HG03571 (cell line): Measurements from ENCODE around the gene ANKS1B.
"Not testable (repeated sequence)": the region's sequence is repeated elsewhere in the genome, so short reads cannot be mapped to it uniquely, and the experiment has no call there.

Experiments
- ATAC-seq: cut with Tn5 transposase; IDR thresholded peaks from one replicate; pipeline ENCODE4 v1.9.1; 2021; ENCODE audit not compliant: unreplicated experiment

The ANKS1B gene

GRCh38 chr12:99984271-99985128 lies at the start of gene ANKS1B:
TSS of gene ANKS1B (minus strand) at chr12:99984936. CDS start at chr12:99984237, 699 bp downstream.
- ATAC-seq: no peak

DNA sequence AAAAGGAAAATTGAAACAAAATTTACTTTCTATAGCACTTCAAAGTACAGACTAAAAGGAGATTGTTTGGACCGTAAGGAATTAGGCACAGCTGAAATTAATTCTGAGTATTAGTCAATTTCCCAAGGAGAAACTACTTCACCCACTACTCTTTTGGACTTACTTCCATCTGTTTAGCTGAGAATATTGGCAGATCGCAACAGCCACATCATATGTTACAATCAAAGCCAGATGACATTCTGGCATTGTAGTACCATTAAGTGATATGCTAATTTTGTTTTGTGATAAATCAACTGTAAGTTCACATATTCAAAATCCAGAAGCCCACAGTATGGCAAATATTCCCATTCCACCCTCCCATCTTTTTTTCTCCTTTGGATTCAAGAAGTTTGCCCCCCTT lies 47.1 kb upstream of the ANKS1B start:
- ATAC-seq: no peak

DNA sequence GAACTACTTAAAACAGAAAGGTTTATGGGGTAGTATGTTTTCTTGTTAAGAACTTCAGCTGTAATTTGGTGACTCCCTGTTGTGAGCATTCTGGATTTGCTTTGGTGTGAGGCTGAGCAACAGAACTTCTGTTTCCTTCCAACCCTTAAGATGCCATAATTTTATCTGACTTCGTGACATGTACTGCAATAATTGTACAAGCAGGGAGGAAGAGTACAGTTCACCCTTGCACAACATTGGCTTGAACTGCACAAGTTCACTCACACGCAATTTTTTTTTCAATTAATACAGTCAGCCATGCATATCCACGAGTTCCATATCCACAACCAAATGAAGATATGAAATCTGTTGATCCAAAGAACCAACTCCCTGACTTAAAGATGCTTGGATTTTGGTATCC lies 42.9 kb upstream of the ANKS1B start:
- ATAC-seq: no peak

DNA sequence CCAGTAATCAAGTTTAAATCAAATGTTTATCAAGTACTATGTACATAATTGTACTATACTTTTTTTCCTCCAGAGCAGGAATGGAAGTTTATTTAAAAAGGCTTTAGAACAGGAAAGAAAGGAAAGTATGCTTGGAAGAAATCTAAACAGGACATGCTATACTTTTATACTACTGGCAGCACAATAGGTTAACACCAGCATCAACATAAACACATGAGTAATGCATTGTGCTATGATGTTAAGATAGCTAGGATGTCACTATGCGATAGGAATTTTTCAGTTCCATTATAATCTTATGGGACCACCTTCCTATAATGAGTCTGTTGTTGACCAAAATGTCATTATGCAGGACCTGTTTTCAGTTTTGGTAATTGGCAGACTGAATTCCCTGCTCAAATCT lies 41.5 kb upstream of the ANKS1B start:
- ATAC-seq: no peak

- no peak for ATAC-seq
Measured at GRCh38 chr12:100024974-100025555, 40.3 kb upstream of the ANKS1B start.

DNA sequence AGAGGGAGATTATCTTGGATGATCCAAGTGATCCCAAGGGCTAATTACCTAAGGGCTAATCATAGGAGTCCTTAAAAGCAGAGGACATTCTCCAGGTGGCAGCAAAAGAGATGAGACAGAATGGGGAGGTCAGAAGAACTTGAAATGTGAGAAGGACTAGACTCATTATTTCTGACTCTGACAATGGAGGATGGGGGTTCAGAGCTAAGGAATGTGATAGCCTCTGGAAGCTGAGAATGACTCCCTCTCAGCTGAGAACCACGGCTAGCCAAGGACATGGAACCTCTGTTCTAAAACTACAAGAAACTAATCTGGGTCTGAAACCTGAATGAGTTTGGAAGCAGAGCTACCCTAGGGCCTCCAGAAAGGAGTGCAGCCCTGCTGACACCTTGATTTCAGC lies 35.6 kb upstream of the ANKS1B start:
- no peak for ATAC-seq

GRCh38 chr12:100017056-100017455 lies 32.3 kb upstream of the ANKS1B start:
- no peak for ATAC-seq

GRCh38 chr12:100016304-100016703 lies 31.6 kb upstream of the ANKS1B start:
- ATAC-seq: not testable (repeated sequence)

- ATAC-seq: not testable (repeated sequence)
Measured at GRCh38 chr12:100005846-100006245, 21.1 kb upstream of the ANKS1B start.

DNA sequence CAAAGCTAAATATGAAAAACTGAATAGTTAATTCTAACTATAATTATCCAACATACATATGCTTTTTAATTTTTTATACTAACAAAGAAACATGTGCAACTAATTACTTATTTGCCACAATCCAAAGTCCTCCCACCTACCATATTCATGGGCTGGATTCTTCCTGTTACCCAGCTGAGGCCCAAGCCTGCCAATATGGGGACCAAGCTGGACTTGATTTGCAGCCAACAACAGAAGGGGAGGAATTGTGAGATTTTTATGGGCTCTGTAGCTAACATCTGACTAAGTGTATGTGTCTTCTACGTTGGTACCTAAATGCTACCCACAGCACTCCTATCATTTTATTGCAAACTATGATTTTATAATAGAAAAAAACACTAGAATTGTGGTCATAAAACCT lies 13.1 kb upstream of the ANKS1B start:
- no peak for ATAC-seq

DNA sequence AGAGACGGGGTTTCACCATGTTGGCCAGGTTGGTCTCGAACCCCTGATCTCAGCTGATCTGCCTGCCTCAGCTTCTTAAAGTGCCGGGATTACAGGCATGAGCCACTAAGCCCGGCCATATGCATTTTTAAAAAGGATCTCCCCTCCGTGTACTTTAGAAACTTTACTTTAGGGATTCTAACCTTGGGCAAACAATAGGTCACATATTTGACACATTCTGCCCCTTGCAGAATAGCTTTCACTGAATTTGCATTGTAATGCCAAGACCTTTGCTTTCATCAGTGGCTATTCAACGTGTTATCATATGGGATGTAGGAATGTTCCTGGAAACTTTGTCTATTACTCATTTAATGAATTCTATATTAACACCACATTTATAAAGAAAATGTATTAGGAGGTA lies 11.4 kb upstream of the ANKS1B start:
- ATAC-seq: no peak

DNA sequence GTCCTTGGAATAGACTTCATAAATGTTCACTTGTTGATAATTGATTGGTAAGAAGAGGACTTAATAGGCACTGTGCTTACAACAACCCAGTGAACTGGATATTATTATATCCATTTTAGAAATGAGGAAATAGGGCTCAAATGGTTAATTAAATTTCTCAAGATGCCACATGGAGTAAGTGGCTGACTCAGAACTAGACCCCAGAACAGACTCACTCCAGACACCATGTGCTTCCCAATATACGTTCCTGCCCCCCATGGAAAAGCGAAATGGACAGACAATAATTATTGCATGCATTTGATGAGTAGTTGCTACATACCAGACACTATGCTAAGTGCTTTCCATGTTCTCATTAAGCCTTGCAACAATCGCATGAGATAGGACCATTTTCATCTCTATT lies 895 bp upstream of the ANKS1B start:
- no peak for ATAC-seq

- no peak for ATAC-seq
Measured at GRCh38 chr12:99985129-99985570, 414 bp upstream of the ANKS1B start.

DNA sequence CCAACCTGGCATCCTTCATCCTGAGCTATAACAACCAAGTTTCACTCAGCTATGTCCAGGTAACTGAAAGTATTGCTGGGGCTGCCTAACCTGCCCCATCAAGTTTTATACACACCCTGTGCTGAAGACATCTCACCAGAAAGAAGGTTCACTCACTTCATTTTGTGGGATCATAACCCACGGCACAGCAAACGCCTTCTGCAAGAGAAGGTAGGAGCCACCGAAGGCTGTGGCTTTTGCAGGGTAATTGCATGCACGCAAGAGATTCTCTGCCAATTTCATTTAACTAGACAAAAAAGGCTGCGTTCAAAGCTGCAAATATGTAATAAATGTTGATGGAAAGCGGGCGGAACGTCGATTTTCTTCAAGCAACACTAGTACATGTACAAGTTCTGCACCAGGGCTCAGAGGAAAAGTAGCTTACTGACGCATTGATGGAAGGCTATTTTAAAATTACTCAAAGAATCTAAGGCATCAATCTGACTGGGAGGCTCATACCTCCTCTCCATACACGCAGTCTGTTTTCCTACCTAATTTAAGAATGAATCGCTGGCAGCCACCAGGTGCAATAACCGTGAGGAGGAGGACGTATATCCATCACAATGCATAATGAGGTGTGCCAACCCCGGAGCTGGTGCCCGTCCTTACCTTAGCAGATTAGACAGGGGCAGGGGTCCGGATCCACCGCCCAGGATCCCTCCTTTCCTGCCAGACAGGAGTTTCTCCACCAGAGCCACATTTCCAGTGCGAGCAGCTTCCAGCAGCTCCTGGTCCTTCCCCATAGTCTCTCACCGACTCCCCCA lies 1.1 kb downstream of the ANKS1B start:
- ATAC-seq: no peak

- ATAC-seq: no peak
Measured at GRCh38 chr12:99981639-99982190, 3.0 kb downstream of the ANKS1B start.

DNA sequence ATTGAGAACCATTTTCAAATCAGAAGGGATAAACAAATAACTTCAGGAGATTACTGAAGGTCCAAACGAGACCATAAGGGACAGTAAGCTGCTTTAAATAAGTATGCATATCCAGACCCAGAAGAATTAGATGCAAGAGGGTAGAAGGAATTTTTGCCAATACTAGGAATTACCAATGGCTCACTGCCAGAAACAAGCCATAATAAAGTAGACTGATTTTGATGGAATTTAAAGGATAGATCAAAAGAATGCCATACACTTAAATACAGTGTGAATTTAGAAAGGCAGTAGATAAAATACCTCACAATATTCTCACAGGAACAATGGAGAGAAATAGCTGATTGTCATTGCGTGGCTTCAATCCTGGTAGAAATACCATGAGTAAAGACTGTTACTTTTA lies 5.3 kb downstream of the ANKS1B start:
- ATAC-seq: no peak

GRCh38 chr12:99978152-99978551 lies 6.6 kb downstream of the ANKS1B start:
- no peak for ATAC-seq

DNA sequence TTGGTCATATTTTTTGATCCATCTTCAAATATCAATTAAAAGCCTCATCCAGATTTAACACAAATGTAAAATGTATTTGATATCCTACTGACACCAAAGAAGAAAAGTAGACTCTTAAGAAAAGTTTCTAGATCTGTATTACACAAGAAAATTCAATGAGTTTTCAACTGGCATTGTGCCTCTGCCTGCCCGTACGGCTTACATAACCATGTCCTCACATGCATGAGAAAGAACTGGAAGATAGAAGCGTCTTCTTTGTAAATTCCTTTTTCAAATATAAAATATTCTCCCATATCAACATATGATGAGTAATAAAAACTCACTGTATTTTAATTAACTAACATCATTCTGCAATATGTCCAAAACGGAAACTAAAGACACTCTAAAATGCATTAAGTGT lies 7.2 kb downstream of the ANKS1B start:
- ATAC-seq: no peak

DNA sequence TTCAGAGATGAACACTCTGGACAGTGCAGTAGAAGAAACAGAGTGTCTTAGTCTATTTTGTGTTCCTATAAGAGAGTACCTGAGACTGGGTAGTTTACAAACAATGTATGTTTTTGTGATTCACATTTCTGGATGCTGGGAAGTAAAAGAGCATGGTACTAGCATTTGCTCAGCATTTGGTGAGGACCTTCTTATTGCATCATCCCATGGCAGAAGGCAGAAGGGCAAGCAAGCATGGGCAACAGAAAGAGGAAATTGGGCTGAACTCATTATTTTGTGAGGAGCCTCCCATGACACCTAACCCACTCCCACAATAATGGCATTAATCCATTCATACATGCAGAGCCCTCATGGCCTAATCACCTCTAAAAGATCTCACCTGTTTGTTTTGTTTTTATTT lies 8.0 kb downstream of the ANKS1B start:
- no peak for ATAC-seq

DNA sequence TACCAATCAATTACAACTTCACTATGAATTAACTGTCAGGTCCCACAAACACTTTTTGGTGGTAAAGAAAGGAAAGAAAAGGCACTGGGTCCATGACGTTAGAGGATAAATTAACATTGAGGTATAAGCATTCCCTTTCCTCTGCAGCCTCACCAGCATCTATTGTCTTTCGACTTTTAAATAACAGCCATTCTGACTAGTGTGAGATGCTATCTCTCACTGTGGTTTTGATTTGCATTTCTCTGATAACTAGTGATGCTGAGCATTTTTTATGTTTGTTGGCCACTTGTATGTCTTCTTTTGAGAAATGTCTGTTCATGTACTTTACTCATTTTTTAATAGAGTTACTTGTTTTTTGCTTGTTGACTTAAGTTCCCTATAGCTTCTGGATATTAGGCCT lies 9.4 kb downstream of the ANKS1B start:
- no peak for ATAC-seq

- no peak for ATAC-seq
Measured at GRCh38 chr12:99974146-99974545, 10.6 kb downstream of the ANKS1B start.
